Duodenal mucosa (tissue), 2 donors: ENCODE data around the gene NDUFB11.

Source experiments
- H3K27ac ChIP-seq: one replicate; pipeline ENCODE4 v1.7.0; 2013; ENCODE audit warnings: low read depth, low read length
- H3K27me3 ChIP-seq, 2 donors: one replicate each; pipeline ENCODE4 v1.7.0; 2013; ENCODE audit warnings: low read length in 2 of 2, control low read depth in 1 of 2; ENCODE audit not compliant: insufficient read depth in 2 of 2, control insufficient read depth in 1 of 2
- H3K36me3 ChIP-seq, 2 donors: one replicate each; pipeline ENCODE4 v1.7.0; 2013; ENCODE audit warnings: low read length in 2 of 2, control low read depth in 1 of 2; ENCODE audit not compliant: insufficient read depth in 2 of 2, control insufficient read depth in 1 of 2
- H3K4me1 ChIP-seq, 2 donors: one replicate each; pipeline ENCODE4 v1.7.0; 2013; ENCODE audit warnings: low read length in 2 of 2, control low read depth in 1 of 2; ENCODE audit not compliant: insufficient read depth in 2 of 2, control insufficient read depth in 1 of 2
- H3K4me3 ChIP-seq, 2 donors: one replicate each; pipeline ENCODE4 v1.7.0; 2013; ENCODE audit warnings: low read length in 2 of 2, low read depth in 1 of 2
- H3K9ac ChIP-seq, 2 donors: one replicate each; pipeline ENCODE4 v1.7.0; 2013; ENCODE audit warnings: low read length in 2 of 2, low read depth in 1 of 2
- H3K9me3 ChIP-seq, 2 donors: one replicate each; pipeline ENCODE4 v1.7.0; 2013; ENCODE audit warnings: low read length in 2 of 2, control low read depth in 1 of 2; ENCODE audit not compliant: control insufficient read depth in 1 of 2

NDUFB11 gene

GRCh38 chrX:47144626-47145394 lies at the start of gene NDUFB11, which contains the start of gene RBM10:
Gene NDUFB11 (minus strand): TSS chrX:47144702. CDS start chrX:47144679, 23 bp downstream.
Gene RBM10 (plus strand): TSS chrX:47145221. CDS start chrX:47147482, 2,261 bp downstream.
- H3K36me3 ChIP-seq = peaks cover 0 to 21% of the 10 kb centered on the region in 2 donors
- H3K27ac ChIP-seq = peak within 1 kb of the TSS; percentile 97
- no peaks in the 10 kb centered on the region for H3K9me3 ChIP-seq
- no peaks in the 10 kb centered on the region for H3K27me3 ChIP-seq
- peak within 1 kb of the TSS; percentile 83 to 87 for H3K4me3 ChIP-seq
- H3K4me1 ChIP-seq = peaks cover 20 to 21% of the 10 kb centered on the region in 2 donors
- peak within 1 kb of the TSS; percentile 77 to 79 for H3K9ac ChIP-seq

DNA sequence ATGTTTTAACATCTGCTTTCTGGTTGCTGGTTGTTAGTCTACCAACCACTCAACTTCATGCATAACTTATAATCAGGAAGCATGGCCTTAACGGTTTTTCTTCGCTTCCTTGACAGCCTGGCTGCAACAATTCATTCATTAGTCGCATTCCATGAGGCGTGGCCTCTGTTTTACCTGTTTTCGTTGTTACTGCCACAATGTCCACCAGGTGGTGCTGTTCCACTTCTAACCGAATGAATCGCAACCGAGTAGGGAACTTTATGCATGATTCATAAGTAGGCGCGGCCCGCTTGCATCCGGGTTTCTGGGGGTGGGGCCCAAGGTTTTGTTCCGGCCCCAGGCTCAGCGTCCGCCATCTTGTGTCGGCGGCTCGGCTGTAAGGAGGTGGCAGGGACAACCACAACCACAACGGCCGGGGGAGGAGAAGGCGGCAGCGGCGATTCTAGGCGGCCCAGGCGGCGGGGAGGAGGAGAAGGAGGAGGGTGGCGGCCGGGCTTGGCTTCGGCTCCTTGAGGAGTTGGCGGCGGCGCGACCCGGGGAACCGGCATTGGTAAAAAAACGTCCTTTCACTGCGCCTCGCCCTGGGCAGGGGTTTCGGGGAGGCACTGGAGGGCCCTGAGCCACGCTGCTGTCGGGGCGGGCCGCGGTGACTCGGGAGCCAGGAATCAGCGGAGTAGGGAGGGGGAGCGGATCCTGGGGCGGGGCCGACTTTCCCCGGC lies 49.1 kb upstream of the NDUFB11 start, which contains the start of gene UBA1:
Gene UBA1 (plus strand): TSS at position 355 of the 719 bp plus-strand sequence. CDS start 4,974 bp downstream, outside the sequence.
- Histone ChIP-seq H3K27ac (peak within 1 kb of the TSS; percentile 92), H3K27me3 (no peaks in the 10 kb centered on the region), H3K9me3 (no peaks in the 10 kb centered on the region), H3K4me1 (peaks cover 34 to 48% of the 10 kb centered on the region in 2 donors), H3K36me3 (peaks cover 5 to 6% of the 10 kb centered on the region in 2 donors), H3K9ac (peak within 1 kb of the TSS; percentile 84 to 85), H3K4me3 (peak within 1 kb of the TSS; percentile 78 to 90)

DNA sequence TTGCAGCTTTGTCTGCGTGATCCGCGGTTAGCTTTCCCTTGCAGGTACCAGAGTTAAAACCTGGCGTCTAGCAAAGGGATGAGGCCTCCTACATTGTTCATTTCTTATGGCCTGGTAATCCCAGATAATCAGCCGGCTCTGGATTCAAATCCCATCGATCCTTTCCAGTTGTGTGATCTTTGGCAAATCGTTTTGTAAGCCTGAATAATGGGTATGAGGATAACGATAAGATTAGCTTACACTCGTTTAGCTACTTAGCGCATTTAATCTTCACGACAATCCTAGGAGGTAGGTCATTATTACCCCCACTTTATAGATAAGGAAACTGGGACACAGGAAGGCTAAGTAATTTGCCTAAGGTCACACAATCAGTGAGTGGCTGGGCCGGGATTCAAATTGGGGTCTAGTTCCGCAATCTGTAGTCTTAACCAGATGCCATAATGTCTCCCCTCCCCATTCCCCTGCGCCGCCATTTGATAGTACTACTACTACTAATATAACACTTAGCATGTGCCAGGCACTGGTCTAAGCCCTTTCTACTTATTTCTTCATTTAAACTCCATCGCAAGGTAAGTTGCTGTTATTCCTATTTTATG lies 47.4 kb upstream of the NDUFB11 start:
- H3K9me3 ChIP-seq = no peaks in the 10 kb centered on the region
- no peaks in the 10 kb centered on the region for H3K27me3 ChIP-seq
- H3K27ac ChIP-seq = no peak overlapping the region
- H3K4me3 ChIP-seq = peak overlapping the region; percentile 71 to 73
- peak overlapping the region; percentile 43 to 59 for H3K9ac ChIP-seq
- H3K4me1 ChIP-seq = peaks cover 26 to 32% of the 10 kb centered on the region in 2 donors
- peaks cover 0 to 2% of the 10 kb centered on the region in 2 donors for H3K36me3 ChIP-seq

DNA sequence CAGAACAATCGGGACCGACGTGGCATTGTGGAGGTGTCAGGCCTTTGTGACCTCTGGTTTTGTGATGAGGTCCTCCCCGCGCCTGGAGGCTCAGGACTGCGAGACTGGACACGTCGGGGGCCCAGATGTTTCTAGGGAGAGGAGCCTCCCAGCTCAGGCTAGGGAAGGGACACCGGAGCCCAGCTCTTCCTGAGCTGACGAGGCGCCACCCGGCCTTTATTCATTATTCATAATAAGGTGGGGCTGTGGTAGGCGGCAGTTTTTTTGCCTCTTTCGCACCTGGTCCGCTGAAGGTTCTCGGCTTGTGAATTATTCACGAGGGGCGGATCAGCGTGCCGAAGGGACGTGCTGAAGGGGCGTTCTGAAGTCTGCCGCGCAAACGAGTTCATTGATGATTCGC lies 46.8 kb upstream of the NDUFB11 start:
- H3K27me3 ChIP-seq = no peaks in the 10 kb centered on the region
- peak overlapping the region; percentile 71 to 73 for H3K4me3 ChIP-seq
- H3K27ac ChIP-seq = no peak overlapping the region
- H3K36me3 ChIP-seq = peaks cover 3 to 8% of the 10 kb centered on the region in 2 donors
- H3K4me1 ChIP-seq = peaks cover 20 to 26% of the 10 kb centered on the region in 2 donors
- no peaks in the 10 kb centered on the region for H3K9me3 ChIP-seq
- H3K9ac ChIP-seq = peak overlapping the region; percentile 55 to 59

DNA sequence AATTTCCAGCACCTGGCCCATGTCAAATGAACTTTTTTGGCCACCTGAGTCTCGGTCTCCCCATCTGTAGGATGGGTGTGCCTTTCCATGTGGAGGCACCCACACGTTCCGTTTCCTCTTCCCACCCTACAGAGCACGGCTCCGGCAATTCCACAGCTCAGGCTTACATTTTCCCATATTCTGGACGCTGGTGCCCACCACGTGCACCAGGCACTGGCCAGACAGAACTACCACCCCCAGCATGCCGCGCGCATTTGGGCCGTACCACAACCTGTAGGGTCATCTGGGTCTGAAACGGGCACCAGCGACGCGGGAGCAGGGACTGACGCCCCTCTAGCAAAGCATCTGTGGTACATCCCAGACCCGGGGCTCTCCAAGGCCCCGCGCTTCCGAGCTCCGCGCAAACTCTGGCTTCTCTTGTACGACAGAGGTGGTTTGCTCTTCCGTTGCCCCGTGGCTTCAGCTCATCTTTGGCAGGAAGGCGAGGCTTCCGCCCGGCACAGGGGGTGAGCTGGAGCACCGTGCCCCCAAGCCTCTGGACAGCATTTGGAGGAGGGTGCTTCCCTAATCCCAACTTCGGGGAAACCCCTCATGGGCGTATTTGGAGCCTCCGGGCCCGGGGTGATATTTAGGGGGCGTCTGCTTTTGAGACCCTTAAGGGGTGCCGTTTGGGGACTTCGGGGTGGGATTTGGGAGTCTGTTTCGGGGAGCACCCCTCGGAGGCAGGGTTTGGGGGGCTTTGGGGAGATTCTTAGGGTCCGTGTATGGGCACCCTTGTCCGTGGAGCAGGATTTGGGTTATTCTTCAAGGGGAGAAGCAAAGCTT lies 46.2 kb upstream of the NDUFB11 start:
- H3K36me3 ChIP-seq = peaks cover 7 to 13% of the 10 kb centered on the region in 2 donors
- H3K4me1 ChIP-seq = peaks cover 13 to 19% of the 10 kb centered on the region in 2 donors
- H3K4me3 ChIP-seq = peak overlapping the region; percentile 71 to 73
- H3K9me3 ChIP-seq = no peaks in the 10 kb centered on the region
- no peak overlapping the region for H3K27ac ChIP-seq
- H3K9ac ChIP-seq = peak overlapping the region; percentile 55 to 59
- H3K27me3 ChIP-seq = no peaks in the 10 kb centered on the region

DNA sequence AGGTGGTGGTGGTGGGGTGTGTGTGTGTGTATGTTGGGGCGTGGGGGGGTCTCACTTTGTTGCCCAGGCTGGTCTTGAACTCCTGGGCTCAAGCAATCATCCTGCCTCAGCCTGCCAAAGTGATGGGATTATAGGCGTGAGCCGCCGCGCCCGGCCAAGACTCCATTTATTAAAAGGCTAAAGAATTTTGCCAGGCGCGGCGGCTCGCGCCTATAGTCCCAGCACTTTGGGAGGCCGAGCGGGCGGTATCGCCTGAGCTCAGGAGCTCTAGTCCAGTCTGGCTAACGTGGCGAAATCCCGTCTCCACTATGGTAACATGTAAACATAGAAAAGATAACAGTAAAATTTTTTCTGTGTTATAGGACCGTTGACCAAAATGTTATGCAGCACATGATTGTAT lies 45.4 kb upstream of the NDUFB11 start:
- H3K9me3 ChIP-seq = no peaks in the 10 kb centered on the region
- H3K4me3 ChIP-seq = no peak overlapping the region
- H3K36me3 ChIP-seq = peaks cover 8 to 20% of the 10 kb centered on the region in 2 donors
- H3K27me3 ChIP-seq = no peaks in the 10 kb centered on the region
- H3K27ac ChIP-seq = no peak overlapping the region
- H3K9ac ChIP-seq = no peak overlapping the region
- H3K4me1 ChIP-seq = peaks cover 9 to 14% of the 10 kb centered on the region in 2 donors

GRCh38 chrX:47187106-47187677 lies 42.7 kb upstream of the NDUFB11 start:
- Histone ChIP-seq H3K9me3 (no peaks in the 10 kb centered on the region), H3K27me3 (no peaks in the 10 kb centered on the region), H3K9ac (no peak overlapping the region), H3K36me3 (peaks cover 9 to 34% of the 10 kb centered on the region in 2 donors), H3K27ac (no peak overlapping the region), H3K4me3 (no peak overlapping the region), H3K4me1 (peaks cover 0 to 8% of the 10 kb centered on the region in 2 donors)

- Histone ChIP-seq H3K4me3 (no peak overlapping the region), H3K4me1 (peaks cover 0 to 3% of the 10 kb centered on the region in 2 donors), H3K9me3 (no peaks in the 10 kb centered on the region), H3K27ac (no peak overlapping the region), H3K9ac (no peak overlapping the region), H3K27me3 (no peaks in the 10 kb centered on the region), H3K36me3 (peaks cover 12 to 43% of the 10 kb centered on the region in 2 donors)
These were observed 41.7 kb upstream of the NDUFB11 start for GRCh38 chrX:47186096-47186740.

GRCh38 chrX:47185241-47185640 lies 40.7 kb upstream of the NDUFB11 start:
- Histone ChIP-seq H3K9me3 (no peaks in the 10 kb centered on the region), H3K9ac (no peak overlapping the region), H3K36me3 (peaks cover 12 to 51% of the 10 kb centered on the region in 2 donors), H3K27me3 (no peaks in the 10 kb centered on the region), H3K27ac (no peak overlapping the region), H3K4me1 (peaks cover 0 to under 1% of the 10 kb centered on the region in 2 donors), H3K4me3 (no peak overlapping the region)
